ENCODE data around the gene NF2. TPM values are rescaled to one million over a fixed set of nuclear protein-coding genes. Genes with fewer than 3 reads are reported as not detected.

Gene NF2
- total and polyA plus RNA-seq, 10 of the 15 experiments (the other 5 are each of a cell fraction or from before 2014, with no cell fraction given): 2.2 to 49.8 (median 22.5) TPM

DNA sequence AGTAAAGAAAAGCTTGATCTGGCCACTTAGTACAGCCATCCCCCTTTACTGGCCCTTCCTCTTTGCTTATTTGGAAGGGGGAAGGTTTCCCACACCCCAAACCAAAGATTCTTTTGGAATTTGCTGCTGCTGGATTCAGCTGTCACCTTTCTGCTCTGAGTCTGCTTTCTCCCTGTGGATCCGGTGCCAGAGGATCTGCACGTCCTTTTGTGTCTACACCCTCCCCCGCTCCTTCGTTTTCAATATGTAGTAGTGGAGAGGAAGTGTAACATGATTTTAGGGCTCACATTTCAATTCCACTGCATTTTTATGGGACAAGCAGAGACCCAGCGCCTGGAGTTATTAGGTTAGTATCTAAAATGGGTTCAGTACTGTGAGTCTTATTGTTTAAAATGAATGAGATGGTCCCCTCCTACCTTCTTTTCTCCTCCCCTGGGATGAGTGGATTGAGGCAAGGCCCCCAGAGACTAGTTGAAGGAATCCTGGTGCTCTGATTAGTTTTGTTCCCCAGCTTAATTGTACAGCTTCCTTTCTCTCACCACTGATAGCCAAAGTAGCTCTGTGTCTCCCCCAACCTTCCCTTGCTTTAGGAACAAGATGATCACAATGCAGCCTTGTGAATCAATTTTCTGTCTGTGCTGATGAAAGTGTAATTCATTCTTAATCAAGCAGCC lies 85.9 kb downstream of the NF2 start:
- SMC1A ChIA-PET (ENCODE audit: uncharacterized antibody, unreplicated experiment): interaction anchor here (0.9 to 2.4 kb wide), 9 partner anchors 8 to 398 kb away, joined by 3 to 20 read pairs (median 3); partner anchors contain the start of gene ASCC2
- no peaks in the 10 kb centered on the region for H3K79me2 ChIP-seq (ENCODE audit: control insufficient read depth, insufficient read depth, low read length)
- H3K36me3 ChIP-seq (ENCODE audit: control insufficient read depth in 2 of 2, insufficient read depth in 2 of 2, low read length in 1 of 2): peaks cover 2 to 13% of the 10 kb centered on the region in 2 experiments; a peak in 3 of 4 replicates
- H3K27ac ChIP-seq (ENCODE audit: control insufficient read depth, insufficient read depth): no peak overlapping the region
- POLR2A ChIA-PET: no interaction called here
- ATAC-seq: no peak
- 100% methylated on average over 5 of the region's 5 CpGs for WGBS (ENCODE audit: insufficient coverage, insufficient replicate concordance, low lambda C conversion rate, missing lambda C conversion rate)
- no peaks in the 10 kb centered on the region for H3K9me3 ChIP-seq (replicated peaks; ENCODE audit: control insufficient read depth, insufficient read depth, low read length)
- no peak overlapping the region for H3K9ac ChIP-seq (ENCODE audit: control insufficient read depth, insufficient read depth, low read length)
- in situ Hi-C loops (cut with MboI) (no loop called here), intact Hi-C loops (cut with micrococcal nuclease; ENCODE audit: unreplicated experiment) (no loop called here)
- BruUV-seq (replicated peaks): no TSS peak
- H2AFZ ChIP-seq (ENCODE audit: control insufficient read depth, low read depth, low read length): no peak overlapping the region
- no peaks in the 10 kb centered on the region for H3K27me3 ChIP-seq (replicated peaks in 1 of 2; ENCODE audit: control insufficient read depth in 2 of 2, insufficient read depth in 2 of 2, low read length in 1 of 2)
- CTCF ChIA-PET: interaction anchor here (0.6 to 2.5 kb wide), 26 partner anchors 8 to 412 kb away, joined by 3 to 51 read pairs (median 4); no protein-coding TSS in a partner anchor
- no peak overlapping the region for H3K4me2 ChIP-seq (ENCODE audit: control insufficient read depth, insufficient read depth)
- no peaks in the 10 kb centered on the region for H3K4me1 ChIP-seq (ENCODE audit: control insufficient read depth, insufficient read depth, low read length)
- RAD21 ChIA-PET (ENCODE audit: unreplicated experiment): interaction anchor here (0.6 to 2.6 kb wide), 7 partner anchors 53 to 399 kb away, joined by 3 to 23 read pairs (median 5); no protein-coding TSS in a partner anchor
- no peak for FAIRE-seq
- no peak overlapping the region for H3K4me3 ChIP-seq
- H4K20me1 ChIP-seq (ENCODE audit: control insufficient read depth, insufficient read depth): no peaks in the 10 kb centered on the region
- no peak for DNase-seq (ENCODE audit: low read depth, low spot score)
- TF ChIP-seq NKRF (conservative IDR thresholded peaks at IDR 0.05) (no peak), KDM1A (IDR thresholded peaks at IDR 0.05; ENCODE audit: borderline replicate concordance) (no peak), ZNF24 (IDR thresholded peaks at IDR 0.05) (no peak), POLR2AphosphoS2 (IDR thresholded peaks at IDR 0.05; ENCODE audit: low read depth, low read length) (no peak), CREB1 (IDR thresholded peaks at IDR 0.05; ENCODE audit: low read depth) (no peak), ZBTB33 (IDR thresholded peaks at IDR 0.05) (no peak), RELA (IDR thresholded peaks at IDR 0.05; ENCODE audit: borderline replicate concordance, partially characterized antibody) (no peak), ZNF207 (IDR thresholded peaks at IDR 0.05; ENCODE audit: borderline replicate concordance) (no peak), SIN3A (IDR thresholded peaks at IDR 0.05; ENCODE audit: low read depth, low read length) (no peak), RAD21 (IDR thresholded peaks at IDR 0.05; ENCODE audit: insufficient read depth, low read depth, low read length) (no peak), POLR2AphosphoS5 (IDR thresholded peaks at IDR 0.05; ENCODE audit: low read length) (no peak), ZNF217 (IDR thresholded peaks at IDR 0.05) (no peak)
- TF ChIP-seq, protein P1, sequence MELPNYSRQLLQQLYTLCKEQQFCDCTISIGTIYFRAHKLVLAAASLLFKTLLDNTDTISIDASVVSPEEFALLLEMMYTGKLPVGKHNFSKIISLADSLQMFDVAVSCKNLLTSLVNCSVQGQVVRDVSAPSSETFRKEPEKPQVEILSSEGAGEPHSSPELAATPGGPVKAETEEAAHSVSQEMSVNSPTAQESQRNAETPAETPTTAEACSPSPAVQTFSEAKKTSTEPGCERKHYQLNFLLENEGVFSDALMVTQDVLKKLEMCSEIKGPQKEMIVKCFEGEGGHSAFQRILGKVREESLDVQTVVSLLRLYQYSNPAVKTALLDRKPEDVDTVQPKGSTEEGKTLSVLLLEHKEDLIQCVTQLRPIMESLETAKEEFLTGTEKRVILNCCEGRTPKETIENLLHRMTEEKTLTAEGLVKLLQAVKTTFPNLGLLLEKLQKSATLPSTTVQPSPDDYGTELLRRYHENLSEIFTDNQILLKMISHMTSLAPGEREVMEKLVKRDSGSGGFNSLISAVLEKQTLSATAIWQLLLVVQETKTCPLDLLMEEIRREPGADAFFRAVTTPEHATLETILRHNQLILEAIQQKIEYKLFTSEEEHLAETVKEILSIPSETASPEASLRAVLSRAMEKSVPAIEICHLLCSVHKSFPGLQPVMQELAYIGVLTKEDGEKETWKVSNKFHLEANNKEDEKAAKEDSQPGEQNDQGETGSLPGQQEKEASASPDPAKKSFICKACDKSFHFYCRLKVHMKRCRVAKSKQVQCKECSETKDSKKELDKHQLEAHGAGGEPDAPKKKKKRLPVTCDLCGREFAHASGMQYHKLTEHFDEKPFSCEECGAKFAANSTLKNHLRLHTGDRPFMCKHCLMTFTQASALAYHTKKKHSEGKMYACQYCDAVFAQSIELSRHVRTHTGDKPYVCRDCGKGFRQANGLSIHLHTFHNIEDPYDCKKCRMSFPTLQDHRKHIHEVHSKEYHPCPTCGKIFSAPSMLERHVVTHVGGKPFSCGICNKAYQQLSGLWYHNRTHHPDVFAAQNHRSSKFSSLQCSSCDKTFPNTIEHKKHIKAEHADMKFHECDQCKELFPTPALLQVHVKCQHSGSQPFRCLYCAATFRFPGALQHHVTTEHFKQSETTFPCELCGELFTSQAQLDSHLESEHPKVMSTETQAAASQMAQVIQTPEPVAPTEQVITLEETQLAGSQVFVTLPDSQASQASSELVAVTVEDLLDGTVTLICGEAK (IDR thresholded peaks at IDR 0.05; ENCODE audit: borderline replicate concordance): no peak
- TF ChIP-seq, protein P2, sequence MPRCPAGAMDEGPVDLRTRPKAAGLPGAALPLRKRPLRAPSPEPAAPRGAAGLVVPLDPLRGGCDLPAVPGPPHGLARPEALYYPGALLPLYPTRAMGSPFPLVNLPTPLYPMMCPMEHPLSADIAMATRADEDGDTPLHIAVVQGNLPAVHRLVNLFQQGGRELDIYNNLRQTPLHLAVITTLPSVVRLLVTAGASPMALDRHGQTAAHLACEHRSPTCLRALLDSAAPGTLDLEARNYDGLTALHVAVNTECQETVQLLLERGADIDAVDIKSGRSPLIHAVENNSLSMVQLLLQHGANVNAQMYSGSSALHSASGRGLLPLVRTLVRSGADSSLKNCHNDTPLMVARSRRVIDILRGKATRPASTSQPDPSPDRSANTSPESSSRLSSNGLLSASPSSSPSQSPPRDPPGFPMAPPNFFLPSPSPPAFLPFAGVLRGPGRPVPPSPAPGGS (IDR thresholded peaks at IDR 0.05; ENCODE audit: borderline replicate concordance, insufficient read depth, low read depth, low read length, poor library complexity, severe bottlenecking): no peak

All from GM12878 (cell line).